Measurements from ENCODE around the gene STPG4. TPM values are rescaled to one million over a fixed set of nuclear protein-coding genes. Genes with fewer than 3 reads are reported as not detected.

The STPG4 gene
- total RNA-seq, 1 donor from 2014 or later, result 0.64 TPM

- no peaks in the 10 kb centered on the region for H3K9me3 Mint-ChIP-seq (ENCODE audit: unreplicated experiment)
- no peak overlapping the region for H3K4me3 Mint-ChIP-seq (ENCODE audit: unreplicated experiment)
- Histone ChIP-seq H3K27ac (ENCODE audit: low read depth, low read length) (no peak overlapping the region), H3K36me3 (ENCODE audit: insufficient read depth, low read length) (peaks cover 11% of the 10 kb centered on the region), H3K4me1 (ENCODE audit: insufficient read depth, low read length) (peaks cover 5% of the 10 kb centered on the region), H2AFZ (ENCODE audit: low read depth, low read length) (no peak overlapping the region), H3K4me3 (ENCODE audit: insufficient read depth, low read depth, low read length) (no peak overlapping the region), H3K27me3 (ENCODE audit: insufficient read depth, low read length) (no peaks in the 10 kb centered on the region), H3K4me2 (ENCODE audit: low read length) (no peak overlapping the region), H3K9me3 (ENCODE audit: insufficient read depth, low read depth, low read length) (no peaks in the 10 kb centered on the region), H3K9ac (ENCODE audit: low read length) (no peak overlapping the region), H4K20me1 (ENCODE audit: insufficient read depth, low read length) (no peaks in the 10 kb centered on the region), H3K79me2 (ENCODE audit: insufficient read depth, low read length) (no peaks in the 10 kb centered on the region)
- TF ChIP-seq EZH2 (IDR thresholded peaks at IDR 0.05; ENCODE audit: insufficient read depth, low read length) (no peak), CTCF (IDR thresholded peaks at IDR 0.05; ENCODE audit: insufficient read depth, low read depth, low read length) (no peak)
- H3K27ac Mint-ChIP-seq (ENCODE audit: unreplicated experiment), result no peak overlapping the region
- DNase-seq (ENCODE audit: low read depth) (no peak), FAIRE-seq (no peak)
- peaks cover 26% of the 10 kb centered on the region for H3K36me3 Mint-ChIP-seq (ENCODE audit: low read depth, unreplicated experiment)
- peaks cover under 1% of the 10 kb centered on the region for H3K4me1 Mint-ChIP-seq (ENCODE audit: low read depth, unreplicated experiment)
- no peaks in the 10 kb centered on the region for H3K27me3 Mint-ChIP-seq (ENCODE audit: low read depth, unreplicated experiment)
Observed at GRCh38 chr2:47050762-47051161, 104.3 kb downstream of the STPG4 start.

- DNase-seq (ENCODE audit: low read depth), result no peak
- Histone ChIP-seq H3K4me2 (ENCODE audit: low read length) (no peak overlapping the region), H3K9ac (ENCODE audit: low read length) (no peak overlapping the region), H3K4me1 (ENCODE audit: insufficient read depth, low read length) (no peaks in the 10 kb centered on the region), H4K20me1 (ENCODE audit: insufficient read depth, low read length) (no peaks in the 10 kb centered on the region), H3K36me3 (ENCODE audit: insufficient read depth, low read length) (peaks cover 14% of the 10 kb centered on the region), H3K27me3 (ENCODE audit: insufficient read depth, low read length) (no peaks in the 10 kb centered on the region), H3K4me3 (ENCODE audit: insufficient read depth, low read depth, low read length) (no peak overlapping the region), H3K79me2 (ENCODE audit: insufficient read depth, low read length) (no peaks in the 10 kb centered on the region), H3K27ac (ENCODE audit: low read depth, low read length) (no peak overlapping the region), H3K9me3 (ENCODE audit: insufficient read depth, low read depth, low read length) (no peaks in the 10 kb centered on the region), H2AFZ (ENCODE audit: low read depth, low read length) (no peak overlapping the region)
- TF ChIP-seq EZH2 (IDR thresholded peaks at IDR 0.05; ENCODE audit: insufficient read depth, low read length) (no peak), CTCF (IDR thresholded peaks at IDR 0.05; ENCODE audit: insufficient read depth, low read depth, low read length) (no peak)
- Mint-ChIP-seq H3K4me3 (ENCODE audit: unreplicated experiment) (no peak overlapping the region), H3K27me3 (ENCODE audit: low read depth, unreplicated experiment) (no peaks in the 10 kb centered on the region), H3K36me3 (ENCODE audit: low read depth, unreplicated experiment) (peaks cover 29% of the 10 kb centered on the region), H3K27ac (ENCODE audit: unreplicated experiment) (no peak overlapping the region), H3K4me1 (ENCODE audit: low read depth, unreplicated experiment) (peaks cover 3% of the 10 kb centered on the region), H3K9me3 (ENCODE audit: unreplicated experiment) (no peaks in the 10 kb centered on the region)
- FAIRE-seq, result no peak
Observed at GRCh38 chr2:47050021-47050760, 104.9 kb downstream of the STPG4 start.

DNA sequence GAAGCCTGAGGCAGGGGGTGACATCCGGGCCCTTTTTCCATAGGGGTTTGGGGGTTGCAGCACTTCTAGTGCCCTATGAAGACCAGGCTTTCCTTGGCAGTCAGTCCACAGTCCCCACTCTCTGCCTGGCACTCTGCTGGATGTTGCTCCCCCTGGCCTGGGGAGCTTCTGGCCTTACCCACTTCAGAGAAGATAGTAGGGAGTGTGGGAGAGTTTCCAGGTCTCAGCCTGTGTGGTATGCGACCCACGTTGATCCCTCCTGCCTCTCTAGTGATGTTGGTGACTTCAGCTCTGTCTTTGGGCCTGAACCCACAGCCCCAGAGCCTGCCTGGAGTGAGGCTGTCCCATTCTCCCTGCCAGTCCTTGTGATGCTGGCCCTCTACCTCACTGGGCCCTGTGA lies 105.6 kb downstream of the STPG4 start:
- Histone ChIP-seq H3K27me3 (ENCODE audit: insufficient read depth, low read length) (no peaks in the 10 kb centered on the region), H3K4me3 (ENCODE audit: insufficient read depth, low read depth, low read length) (no peak overlapping the region), H3K79me2 (ENCODE audit: insufficient read depth, low read length) (no peaks in the 10 kb centered on the region), H3K27ac (ENCODE audit: low read depth, low read length) (no peak overlapping the region), H3K4me2 (ENCODE audit: low read length) (no peak overlapping the region), H4K20me1 (ENCODE audit: insufficient read depth, low read length) (no peaks in the 10 kb centered on the region), H3K36me3 (ENCODE audit: insufficient read depth, low read length) (peaks cover 14% of the 10 kb centered on the region), H3K9me3 (ENCODE audit: insufficient read depth, low read depth, low read length) (no peaks in the 10 kb centered on the region), H3K9ac (ENCODE audit: low read length) (no peak overlapping the region), H2AFZ (ENCODE audit: low read depth, low read length) (no peak overlapping the region), H3K4me1 (ENCODE audit: insufficient read depth, low read length) (peaks cover 1% of the 10 kb centered on the region)
- Mint-ChIP-seq H3K27ac (ENCODE audit: unreplicated experiment) (no peak overlapping the region), H3K27me3 (ENCODE audit: low read depth, unreplicated experiment) (no peaks in the 10 kb centered on the region), H3K9me3 (ENCODE audit: unreplicated experiment) (no peaks in the 10 kb centered on the region), H3K36me3 (ENCODE audit: low read depth, unreplicated experiment) (peaks cover 25% of the 10 kb centered on the region), H3K4me1 (ENCODE audit: low read depth, unreplicated experiment) (peaks cover 4% of the 10 kb centered on the region), H3K4me3 (ENCODE audit: unreplicated experiment) (no peak overlapping the region)
- FAIRE-seq, result no peak
- TF ChIP-seq EZH2 (IDR thresholded peaks at IDR 0.05; ENCODE audit: insufficient read depth, low read length) (no peak), CTCF (IDR thresholded peaks at IDR 0.05; ENCODE audit: insufficient read depth, low read depth, low read length) (no peak)
- DNase-seq (ENCODE audit: low read depth), result no peak

Data from astrocyte (in vitro differentiated cells and primary cell).